Left renal pelvis (tissue), 4 donors: ENCODE measurements around the gene ACCS. TPM values are rescaled to one million over a fixed set of nuclear protein-coding genes. Genes with fewer than 3 reads are reported as not detected.

ENCODE experiments used
- DNase-seq, 4 donors: peaks; one replicate each; pipeline ENCODE4 v3.0.0-alpha.2; 2013; ENCODE audit warnings: low read depth in 4 of 4, low spot score in 3 of 4
- polyA plus RNA-seq, 4 donors: library from polyadenylated mRNA; unstranded; fragments of 120-200 nt; gene quantifications; one replicate each; pipeline ENCODE4 v1.2.1, GENCODE V29; 2013; ENCODE audit not compliant: insufficient read length in 4 of 4

Gene ACCS
- polyA plus RNA-seq, 4 donors = 19.6 to 52.3 (median 40.5) TPM

DNA sequence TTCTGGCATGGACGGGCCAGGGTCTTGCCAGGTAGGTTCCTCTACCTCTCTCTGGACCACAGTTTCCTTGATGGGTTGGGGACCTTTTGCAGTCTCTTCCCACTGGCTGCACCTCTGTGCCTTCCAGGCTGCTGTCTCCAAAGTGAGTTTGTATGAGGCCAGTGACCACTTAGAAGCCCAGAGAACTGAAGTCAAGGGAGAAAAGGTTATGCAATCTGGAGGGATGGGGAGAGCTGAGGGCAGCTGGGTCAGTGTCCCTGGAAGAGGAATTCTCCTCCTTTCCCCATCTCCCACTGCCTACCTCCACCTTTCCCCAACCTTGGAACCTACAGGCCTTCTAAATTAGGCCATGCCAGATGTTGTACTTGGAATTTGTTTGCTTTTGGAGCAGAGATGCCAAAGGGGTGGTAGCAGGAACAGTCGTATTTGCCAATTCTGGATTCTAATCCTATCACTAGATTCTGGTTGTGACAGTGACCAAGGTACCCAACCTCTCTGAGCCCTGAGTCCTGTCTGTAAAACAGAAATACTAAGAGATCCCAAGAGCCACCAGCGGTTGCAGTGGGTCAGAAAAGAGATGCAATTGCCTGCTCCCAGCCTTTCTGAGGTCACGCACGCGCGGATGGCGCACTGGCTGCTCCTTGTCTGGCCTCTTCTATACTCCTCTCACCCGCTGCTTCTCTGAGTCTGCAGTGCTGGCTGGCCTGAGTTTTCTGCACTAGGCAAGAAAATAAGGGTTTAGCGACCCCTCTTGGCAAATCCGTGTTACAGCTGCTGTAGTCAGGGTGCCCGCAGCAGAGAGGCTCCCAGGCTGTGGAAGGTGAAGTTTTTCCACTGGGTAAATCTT lies 29.0 kb upstream of the ACCS start:
- peak; percentile 53 to 74 (median 58) for DNase-seq

DNA sequence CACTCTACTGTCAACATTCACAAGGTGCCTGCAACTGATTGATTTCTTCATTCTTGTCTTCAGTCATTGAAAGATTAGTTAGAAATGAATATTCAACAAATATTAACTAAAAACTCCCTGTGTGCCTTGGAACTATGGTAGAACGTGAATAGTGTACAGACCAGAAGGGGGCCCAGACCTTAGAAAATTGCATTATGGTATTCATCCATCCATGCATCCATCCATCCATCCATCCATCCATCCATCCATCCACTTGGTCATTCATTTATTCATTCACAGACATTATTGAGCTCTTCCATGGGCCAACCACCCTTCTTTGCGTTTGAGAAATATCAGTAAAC lies 28.4 kb upstream of the ACCS start:
- DNase-seq = no peak

DNA sequence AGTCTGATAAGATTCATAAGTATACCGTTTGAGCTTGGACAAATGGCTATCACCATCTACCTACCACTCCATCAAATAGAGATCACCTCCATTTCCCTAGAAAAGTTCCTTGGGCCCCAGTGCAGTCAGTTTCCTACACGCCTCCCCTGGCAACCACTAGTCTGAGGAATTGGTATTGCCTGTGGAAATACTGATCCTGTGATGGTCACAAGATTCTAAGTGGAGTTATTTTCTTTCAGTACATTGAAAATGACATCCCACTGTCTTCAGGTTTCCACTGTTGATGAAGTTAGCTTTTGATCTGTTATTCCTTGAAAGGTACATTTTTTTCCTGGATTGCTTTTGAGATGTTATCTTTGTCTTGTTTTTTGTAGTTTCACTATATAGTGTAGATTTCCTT lies 22.9 kb upstream of the ACCS start:
- DNase-seq = no peak

DNA sequence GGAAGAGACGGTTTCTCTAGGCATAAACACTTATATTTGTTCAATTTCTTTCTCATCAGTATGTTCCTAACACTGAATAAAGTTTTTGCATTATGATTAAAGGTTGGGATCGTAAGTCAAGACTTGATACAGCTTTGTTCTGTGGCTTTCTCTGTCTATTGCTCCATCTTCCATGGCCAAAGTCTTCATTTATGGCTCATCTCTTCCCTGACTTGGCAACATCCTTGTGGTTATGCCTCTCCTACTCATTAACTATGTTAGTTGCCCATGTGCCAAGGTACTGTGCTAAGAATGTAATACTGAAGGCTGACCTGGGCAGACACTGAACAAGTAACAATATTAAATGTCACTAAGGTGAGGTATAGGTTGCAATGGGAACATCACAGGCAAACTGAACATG lies 19.9 kb upstream of the ACCS start:
- no peak for DNase-seq

DNA sequence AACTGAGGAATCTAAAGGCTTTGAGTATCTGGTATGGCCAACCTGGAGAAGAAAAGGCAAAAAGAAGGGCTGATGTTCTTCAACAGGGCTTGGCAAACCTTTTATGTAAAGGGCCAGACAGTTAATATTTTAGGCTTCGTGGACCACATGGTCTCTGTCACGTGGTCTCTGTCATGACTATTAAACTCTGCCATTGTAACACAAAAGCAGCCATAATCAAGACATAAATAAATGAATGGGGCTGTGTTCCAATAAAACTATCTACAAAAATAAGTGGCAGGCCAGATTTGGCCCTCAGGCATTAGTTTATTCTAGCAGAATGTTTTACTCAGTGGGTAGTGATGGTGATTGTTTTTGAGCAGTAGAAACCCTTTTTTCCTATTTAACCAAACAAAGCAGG lies 18.8 kb upstream of the ACCS start:
- DNase-seq = no peak

DNA sequence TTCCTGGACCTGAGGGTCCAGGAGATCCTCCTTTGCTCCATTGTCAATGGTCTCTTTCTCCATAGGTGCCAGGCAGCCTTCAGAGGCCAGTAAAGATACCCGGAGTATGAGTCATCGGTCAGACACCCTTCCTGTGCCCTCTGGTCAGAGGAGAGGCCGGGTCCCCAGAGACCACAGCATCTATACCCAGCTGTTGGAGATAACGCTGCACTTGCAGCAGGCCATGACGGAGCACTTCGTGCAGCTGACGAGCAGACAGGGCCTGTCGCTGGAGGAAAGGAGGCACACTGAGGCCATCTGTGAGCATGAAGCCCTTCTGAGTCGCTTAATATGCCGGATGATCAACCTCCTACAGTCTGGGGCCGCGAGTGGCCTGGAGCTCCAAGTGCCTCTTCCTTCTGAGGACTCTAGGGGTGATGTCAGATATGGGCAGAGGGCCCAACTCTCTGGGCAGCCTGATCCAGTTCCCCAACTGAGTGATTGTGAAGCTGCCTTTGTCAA lies 18.1 kb upstream of the ACCS start, which contains the start of gene ACCSL:
TSS of gene ACCSL (plus strand) at position 51 of the 501 bp plus-strand sequence. CDS start at position 107, 56 bp downstream.
- no peak for DNase-seq

DNA sequence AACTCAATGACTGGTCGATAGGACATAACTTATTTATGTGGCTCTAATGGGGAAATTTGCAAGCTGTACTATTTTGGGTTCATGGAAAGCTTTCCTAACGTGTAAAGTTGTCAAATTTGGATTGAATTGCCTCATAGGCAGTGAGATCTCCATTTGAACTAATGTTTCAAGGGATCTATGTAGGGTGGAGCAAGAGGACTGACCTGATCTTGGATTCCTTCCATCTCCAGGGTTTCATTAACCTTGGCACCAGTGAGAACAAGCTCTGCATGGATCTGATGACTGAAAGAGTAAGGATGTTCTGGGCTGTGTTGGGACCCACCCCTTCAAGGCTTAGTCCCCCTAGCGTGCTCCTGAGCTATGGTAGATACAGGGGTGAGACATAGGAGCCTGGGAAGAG lies 16.2 kb upstream of the ACCS start:
- DNase-seq = no peak

DNA sequence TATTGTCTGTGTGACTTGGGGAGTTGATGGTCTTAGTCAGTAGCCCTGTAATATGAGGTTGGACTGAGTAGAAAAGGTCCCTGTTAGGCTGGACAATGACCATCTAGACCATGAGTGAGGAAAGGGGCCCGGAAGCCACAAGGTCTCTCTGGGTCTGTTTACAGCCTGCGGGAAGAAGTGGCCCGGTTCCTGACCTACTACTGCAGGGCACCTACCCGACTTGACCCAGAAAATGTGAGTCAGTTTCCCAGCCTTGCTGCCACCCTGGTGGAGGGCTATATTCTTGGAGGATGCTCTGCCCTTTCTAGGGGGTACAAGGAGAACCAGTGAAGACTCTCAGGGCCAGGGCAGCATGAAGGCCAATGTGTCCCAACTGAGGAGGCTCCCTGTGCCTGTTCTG lies 14.9 kb upstream of the ACCS start:
- DNase-seq = no peak

DNA sequence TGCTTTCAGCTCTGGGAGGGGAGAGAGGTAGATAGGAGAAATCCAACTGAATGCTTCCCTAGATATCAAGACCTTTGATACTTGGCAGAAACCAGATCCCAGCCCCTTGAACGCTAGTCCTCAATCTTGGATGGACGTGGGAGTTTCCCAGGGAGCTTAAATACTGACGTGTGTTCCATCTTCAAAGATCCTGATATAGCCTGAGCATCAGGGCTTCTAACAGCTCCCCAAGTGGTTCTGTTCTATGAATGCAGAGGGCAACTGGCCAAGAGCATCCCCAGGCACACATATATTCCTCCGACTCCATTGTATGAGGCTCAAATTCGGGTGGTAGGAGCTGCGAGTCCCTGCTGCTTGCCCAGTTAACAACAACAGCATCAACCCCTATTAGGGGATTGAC lies 8.7 kb upstream of the ACCS start:
- DNase-seq = no peak

DNA sequence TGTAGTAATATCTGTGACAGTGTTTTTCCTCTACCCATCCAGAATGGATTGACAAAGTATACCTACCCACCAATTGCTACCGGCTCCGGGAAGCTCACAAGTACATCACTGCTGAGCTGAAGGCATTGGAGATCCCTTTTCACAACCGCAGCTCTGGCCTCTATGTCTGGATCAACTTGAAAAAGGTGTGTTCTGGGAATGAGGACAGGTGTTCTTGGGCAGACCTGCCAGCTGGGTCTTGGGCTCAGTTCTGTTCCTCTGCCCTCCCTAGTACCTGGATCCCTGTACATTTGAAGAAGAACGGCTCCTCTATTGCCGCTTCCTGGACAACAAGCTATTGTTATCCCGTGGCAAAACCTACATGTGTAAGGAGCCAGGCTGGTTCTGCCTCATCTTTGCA lies 7.8 kb upstream of the ACCS start:
- no peak for DNase-seq

DNA sequence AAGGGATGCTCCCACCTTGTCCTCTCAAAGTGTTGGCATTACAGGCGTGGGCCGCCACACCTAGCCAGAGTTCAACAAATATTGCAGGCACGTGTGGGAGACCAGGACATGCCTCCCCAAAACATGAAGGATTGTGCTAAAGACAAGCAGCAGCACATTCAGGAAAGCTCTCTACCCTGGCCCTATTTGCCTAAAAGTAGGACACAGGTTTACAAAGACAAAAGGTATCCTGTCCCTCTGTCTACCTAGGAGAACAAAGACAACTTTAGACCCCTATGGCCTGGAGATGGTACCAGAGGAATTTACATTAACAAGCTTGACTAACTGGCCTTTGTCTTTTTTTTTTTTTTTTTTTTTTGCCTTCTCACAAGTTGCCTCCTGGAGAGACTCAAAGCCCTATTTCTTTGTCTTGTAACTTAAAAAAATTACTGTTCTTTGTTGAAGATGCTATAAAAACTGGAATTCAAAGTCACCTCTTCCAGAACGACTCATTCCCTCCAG lies 859 bp upstream of the ACCS start:
- no peak for DNase-seq

DNA sequence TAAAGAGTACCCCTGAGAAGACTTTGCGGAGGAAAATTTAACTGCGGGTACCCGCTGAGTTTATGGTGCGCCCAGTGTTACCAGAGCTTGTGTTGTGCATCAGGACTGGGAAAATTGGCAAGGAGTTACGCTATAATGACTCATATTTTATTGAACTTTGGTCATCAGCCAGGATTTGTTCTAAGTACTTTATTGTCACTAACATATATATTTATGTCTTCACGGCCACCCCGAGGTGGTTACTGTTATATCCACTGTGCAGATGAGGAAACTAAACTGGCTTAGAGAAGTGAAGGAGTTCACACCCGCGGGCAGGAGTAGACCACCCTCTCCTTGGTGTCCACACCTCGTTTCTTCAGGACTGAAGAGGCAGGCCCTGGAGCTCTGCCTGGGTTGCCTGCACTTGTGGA lies 667 bp downstream of the ACCS start:
- DNase-seq = no peak

DNA sequence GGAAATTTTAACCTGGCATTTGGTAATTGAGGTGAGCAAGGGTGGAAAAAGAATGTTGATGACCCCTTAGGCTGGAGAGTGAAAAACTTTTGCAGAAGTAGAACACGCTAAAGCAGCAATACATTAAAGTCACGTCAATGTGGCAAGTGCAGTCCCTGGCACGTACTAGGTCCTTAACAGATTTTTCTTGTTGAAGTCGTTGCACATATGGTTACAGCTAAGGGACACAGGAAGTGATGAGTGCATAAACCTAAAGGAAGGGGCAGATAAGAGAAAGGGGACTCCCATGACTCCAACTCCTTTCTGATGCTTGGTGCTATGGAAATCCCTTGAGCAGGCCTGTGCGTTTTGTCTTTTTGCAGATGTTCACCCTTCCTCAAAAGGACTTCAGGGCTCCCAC lies 1.2 kb downstream of the ACCS start:
- DNase-seq = no peak

DNA sequence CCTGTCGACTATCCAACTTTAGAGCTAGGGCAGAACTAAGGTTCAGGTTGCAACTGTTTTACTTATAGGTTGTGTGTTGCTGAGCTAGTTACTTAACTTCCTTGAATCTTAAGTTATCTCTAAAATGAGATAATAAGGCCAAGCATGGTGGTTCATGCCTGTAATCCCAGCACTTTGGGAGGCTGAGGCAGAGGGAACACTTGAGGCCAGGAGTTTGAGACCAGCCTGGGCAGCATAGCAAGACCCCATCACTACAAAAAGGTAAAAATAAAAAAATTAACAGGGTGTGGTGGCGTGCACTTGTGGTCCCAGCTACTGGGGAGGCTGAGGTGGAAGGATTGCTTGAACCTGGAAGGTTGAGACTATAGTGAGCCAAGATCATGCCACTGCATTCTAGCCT lies 2.1 kb downstream of the ACCS start:
- DNase-seq = no peak

DNA sequence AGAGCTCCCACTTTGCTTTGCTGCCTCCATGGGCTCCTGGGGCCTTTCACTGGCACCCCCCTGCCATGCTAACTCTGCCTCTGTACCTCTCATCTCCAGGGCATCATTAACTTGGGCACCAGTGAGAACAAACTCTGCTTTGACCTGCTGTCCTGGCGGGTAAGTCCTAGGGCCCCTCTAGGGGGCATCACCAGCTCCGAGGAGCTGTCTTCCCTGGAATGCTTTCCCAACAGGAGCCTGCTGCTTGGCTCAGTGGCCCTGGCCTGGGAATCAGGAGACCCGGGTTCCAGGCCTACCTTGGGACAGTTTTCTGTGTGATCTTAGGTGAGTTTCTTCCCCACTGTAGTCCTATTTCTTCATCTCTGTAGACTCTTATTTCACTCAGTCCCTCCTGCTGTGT lies 5.1 kb downstream of the ACCS start:
- no peak for DNase-seq

DNA sequence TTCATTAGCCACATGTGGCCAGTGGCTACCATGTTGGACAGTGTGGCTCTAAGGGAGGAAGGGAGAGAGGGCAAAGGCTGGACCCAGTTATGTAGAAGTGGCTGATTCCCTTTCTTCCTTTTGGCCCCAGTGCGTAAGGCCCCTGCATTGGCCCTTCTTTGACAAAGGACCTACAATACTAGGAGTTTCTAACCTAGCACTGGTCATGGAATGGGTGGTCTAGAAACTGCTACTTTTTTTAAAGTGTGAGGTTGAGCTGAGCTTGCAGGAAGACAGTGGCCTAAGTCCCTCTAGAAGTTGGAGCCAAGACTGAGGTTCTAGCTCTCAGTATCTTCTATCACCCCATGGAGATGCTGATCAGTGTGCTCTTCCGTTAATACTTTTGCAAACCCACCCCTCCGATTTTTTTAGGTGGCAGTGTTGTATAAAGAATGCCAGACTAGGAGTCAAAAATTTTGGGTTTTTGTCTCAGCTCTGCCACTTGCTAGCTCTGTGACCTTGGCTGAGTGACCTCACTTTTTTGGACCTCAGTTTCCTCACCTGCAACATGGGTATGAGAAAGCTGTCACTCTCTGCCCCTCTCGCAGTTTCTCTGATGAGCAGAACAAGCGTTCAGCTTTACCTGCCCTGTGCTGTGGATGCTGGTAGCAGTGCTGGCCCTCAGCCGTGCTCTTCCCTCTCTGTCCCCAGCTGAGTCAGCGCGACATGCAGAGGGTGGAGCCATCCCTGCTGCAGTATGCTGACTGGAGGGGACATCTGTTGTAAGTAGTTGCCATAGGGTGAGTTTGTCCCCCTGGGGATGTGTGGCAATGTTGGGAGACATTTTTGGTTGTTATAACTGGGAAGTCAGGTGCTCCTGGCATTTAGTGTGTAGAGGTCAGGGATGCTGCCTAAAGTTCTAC lies 6.9 kb downstream of the ACCS start:
- no peak for DNase-seq

DNA sequence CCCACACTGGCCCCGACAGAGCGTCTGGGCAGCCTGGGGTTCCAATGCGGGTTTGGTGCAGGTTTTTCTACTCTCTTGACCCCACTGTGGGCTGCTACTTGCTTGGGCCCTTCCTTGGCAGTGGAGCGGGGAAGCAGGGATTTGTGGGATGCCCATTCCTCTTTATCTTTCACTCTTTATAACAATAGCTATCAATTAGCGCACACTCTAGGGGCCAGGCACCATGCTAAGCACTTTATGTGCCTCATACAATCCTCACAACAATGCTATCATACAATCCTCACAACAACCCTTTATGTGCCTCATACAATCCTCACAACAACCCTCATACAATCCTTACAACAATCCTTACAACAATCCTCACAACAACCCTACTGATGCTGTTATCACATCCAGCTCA lies 12.7 kb downstream of the ACCS start:
- DNase-seq = no peak

DNA sequence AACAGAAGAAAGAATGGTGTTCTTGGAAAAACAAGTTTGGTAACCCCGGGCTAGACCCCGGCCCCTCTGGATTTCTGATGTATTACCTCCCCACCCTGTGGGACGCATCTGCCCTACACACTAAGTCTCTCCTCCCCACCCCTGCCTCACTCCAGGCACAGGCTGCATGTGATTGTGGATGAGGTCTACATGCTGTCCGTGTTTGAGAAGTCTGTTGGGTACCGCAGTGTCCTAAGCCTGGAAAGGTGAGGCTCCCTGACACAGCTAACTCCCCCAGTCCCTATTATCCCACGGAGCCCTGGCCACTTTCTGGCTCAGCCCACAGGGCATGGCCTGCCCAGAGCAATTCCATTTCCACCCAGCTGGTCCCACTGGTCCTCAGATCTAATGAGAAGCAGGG lies 13.3 kb downstream of the ACCS start:
- DNase-seq = no peak

DNA sequence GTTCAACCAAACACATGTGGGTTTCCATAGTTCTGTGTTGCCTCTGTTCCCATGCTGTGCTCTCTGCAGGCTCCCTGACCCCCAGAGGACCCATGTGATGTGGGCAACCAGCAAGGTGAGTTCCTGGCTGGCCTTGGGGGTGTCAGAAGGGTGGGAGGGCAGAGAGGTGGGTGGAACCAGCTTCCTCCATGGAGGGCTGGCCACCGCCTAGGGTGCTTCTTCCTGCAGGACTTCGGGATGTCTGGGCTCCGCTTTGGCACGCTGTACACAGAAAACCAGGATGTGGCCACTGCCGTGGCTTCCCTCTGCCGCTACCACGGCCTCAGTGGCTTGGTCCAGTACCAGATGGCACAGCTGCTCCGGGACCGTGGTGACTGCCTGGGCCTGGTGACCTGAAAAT lies 14.9 kb downstream of the ACCS start:
- DNase-seq = no peak

DNA sequence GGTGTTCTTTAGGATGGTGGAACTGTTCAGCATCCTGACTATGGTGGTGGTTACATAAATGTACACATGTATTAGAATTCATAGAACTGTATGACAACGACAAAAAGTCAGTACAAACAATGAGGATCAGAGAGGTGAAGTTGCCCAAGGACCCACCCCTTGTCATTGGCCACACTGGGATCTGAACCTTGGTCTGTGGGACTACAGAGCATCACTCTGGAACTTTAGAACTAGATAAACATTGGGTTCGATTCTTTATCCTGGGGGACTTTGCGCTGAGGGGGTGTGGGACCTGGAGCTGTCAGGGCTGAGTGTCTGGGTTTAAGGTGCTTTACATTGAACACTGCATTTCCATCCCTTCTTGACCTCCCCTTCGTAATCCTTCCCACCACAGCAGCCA lies 16.6 kb downstream of the ACCS start:
- DNase-seq = no peak

DNA sequence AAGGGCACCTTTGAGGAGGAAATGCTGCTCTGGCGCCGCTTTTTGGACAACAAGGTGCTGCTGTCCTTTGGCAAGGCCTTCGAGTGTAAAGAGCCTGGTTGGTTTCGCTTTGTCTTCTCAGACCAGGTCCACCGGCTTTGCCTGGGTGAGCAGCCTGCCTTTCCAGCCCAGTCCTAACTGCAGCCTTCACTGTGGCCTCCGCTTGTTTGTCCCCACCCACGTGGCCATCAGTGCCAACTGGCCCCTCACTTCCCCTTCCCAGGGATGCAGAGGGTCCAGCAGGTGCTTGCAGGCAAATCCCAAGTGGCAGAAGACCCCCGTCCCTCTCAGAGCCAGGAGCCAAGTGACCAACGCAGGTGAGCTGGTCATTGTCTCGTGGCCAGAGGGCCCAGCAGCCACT lies 17.4 kb downstream of the ACCS start:
- no peak for DNase-seq

DNA sequence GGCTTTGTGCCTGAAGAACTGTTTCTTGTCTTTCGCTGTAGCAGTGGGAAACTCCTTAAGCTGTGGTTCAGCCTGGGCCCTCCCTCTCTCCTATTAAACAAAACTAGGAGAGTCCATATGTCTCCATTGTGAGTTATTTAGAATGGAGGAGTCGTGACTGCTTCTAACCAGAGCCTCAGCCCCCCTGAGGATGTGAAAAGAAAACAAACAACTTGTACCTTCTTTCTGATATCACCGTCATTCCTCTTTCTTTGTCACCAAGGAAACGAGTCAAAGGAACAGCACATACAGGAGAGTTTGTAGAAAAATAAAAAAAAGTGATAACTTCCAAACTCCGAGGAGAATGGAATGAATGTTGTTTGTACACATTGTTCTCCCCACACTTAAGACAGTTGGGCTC lies 17.8 kb downstream of the ACCS start:
- DNase-seq = no peak
